Natural killer cell (primary cell): Measurements from ENCODE around the gene GSDMA. TPM values are rescaled to one million over a fixed set of nuclear protein-coding genes. Genes with fewer than 3 reads are reported as not detected.

Experiments used
- ATAC-seq, 3 donors: fragments of 150-1000 bp in 2 of 3; fragments of 200-7000 bp in 1 of 3; cut with Tn5 transposase; 1 replicate in 1 of 3; 2 replicates in 2 of 3; pipeline ENCODE4 v1.10.0; 2021; ENCODE audit warnings: mild to moderate bottlenecking in 2 of 3, moderate library complexity in 2 of 3
- DNase-seq, 2 donors: peaks; one replicate each; pipeline versions ENCODE4 v3.0.0 to v3.0.0-alpha.2; 2013 to 2021; ENCODE audit warnings: mixed read lengths in 1 of 2
- H3K27ac ChIP-seq: one replicate; pipeline ENCODE4 v1.5.1; 2013; ENCODE audit warnings: mild to moderate bottlenecking, low read length
- H3K27me3 ChIP-seq: one replicate; pipeline ENCODE4 v1.6.1; 2013; ENCODE audit warnings: low read length; ENCODE audit not compliant: control insufficient read depth, insufficient read depth
- H3K36me3 ChIP-seq: one replicate; pipeline ENCODE4 v1.6.1; 2013; ENCODE audit warnings: low read length; ENCODE audit not compliant: control insufficient read depth, insufficient read depth
- H3K4me1 ChIP-seq: one replicate; pipeline ENCODE4 v1.6.1; 2013; ENCODE audit warnings: low read length; ENCODE audit not compliant: control insufficient read depth, insufficient read depth
- H3K4me3 ChIP-seq: one replicate; pipeline ENCODE4 v1.5.1; 2013; ENCODE audit warnings: low read length
- H3K9me3 ChIP-seq: one replicate; pipeline ENCODE4 v1.6.1; 2013; ENCODE audit warnings: low read length; ENCODE audit not compliant: control insufficient read depth, insufficient read depth
- H3K27ac Mint-ChIP-seq, 2 donors: one replicate each; pipeline ENCODE4 v1.8.0; 2022; ENCODE audit warnings: mild to moderate bottlenecking in 2 of 2, mixed read lengths in 2 of 2, moderate library complexity in 1 of 2
- H3K27me3 Mint-ChIP-seq, 2 donors: one replicate each; pipeline ENCODE4 v1.8.0; 2022; ENCODE audit warnings: low read depth in 2 of 2, mixed read lengths in 2 of 2
- H3K36me3 Mint-ChIP-seq: one replicate; pipeline ENCODE4 v1.8.0; 2022; ENCODE audit warnings: mixed read lengths
- H3K4me1 Mint-ChIP-seq, 2 donors: one replicate each; pipeline ENCODE4 v1.8.0; 2022; ENCODE audit warnings: mixed read lengths in 2 of 2
- H3K4me3 Mint-ChIP-seq: one replicate; pipeline ENCODE4 v1.8.0; 2022; ENCODE audit warnings: mild to moderate bottlenecking, moderate library complexity, mixed read lengths
- H3K9me3 Mint-ChIP-seq, 2 donors: one replicate each; pipeline ENCODE4 v1.8.0; 2022; ENCODE audit warnings: mixed read lengths in 2 of 2
- WGBS: methylation state at CpG from one replicate; pipeline ENCODE4 v1.1.7; 2013; ENCODE audit warnings: missing lambda C conversion rate; ENCODE audit not compliant: insufficient coverage; 5-methylcytosine and 5-hydroxymethylcytosine counted together
- intact Hi-C: fragments of 100-400 bp; cut with micrococcal nuclease; formaldehyde crosslinking; loops from one replicate; pipeline ENCODE4 v1.14.2; 2022
- total RNA-seq, 4 donors: library from RNA; stranded (reverse); fragments of 120-200 nt in 1 of 4; gene quantifications; one replicate each; pipeline versions ENCODE4 v1.2.3 to v1.2.4, GENCODE V29; 2013 to 2022
- TF ChIP-seq, protein P1 (sequence below): fragments of 200-600 bp; IDR thresholded peaks from one replicate; pipeline ENCODE4 v1.8.0; 2022; ENCODE audit warnings: antibody characterized with exemption

Gene GSDMA
- total RNA-seq, 3 donors from 2014 or later (not counting 1 experiment from before 2014, with no cell fraction given): 1.1 to 3.2 (median 2.1) TPM

DNA sequence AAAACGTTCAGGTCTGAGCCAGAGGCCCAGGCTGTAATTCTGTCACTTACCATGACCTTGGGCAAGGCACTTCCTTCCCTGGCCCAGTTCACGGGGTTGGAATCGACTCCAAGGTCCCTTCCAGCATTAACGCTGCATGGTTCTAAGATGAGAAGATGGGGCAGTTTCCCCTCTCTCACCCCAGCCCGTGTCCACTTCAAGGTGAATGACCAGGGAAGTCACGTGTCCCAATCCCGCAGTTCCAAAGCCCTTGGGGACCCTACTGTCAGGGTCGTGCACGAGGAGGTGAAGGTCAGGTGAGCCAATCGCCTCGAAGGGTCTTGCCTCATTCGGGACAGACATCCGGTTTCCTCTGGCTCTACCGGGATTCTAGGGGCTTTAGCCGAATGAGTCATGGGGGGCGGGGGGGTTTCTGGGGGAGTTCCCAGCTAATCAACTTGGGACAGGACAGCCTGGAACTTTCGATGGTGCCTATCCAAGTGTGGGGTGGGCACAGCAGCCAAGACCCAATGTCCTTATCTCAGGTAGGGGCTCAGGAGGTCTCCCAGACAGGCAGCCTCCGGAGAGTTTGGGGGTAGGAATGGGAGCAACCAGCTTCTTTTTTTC is 51.7 kb downstream of the GSDMA start:
- peaks cover 4% of the 10 kb centered on the region for H3K36me3 ChIP-seq
- H3K27ac Mint-ChIP-seq: no peak overlapping the region
- H3K27me3 ChIP-seq: no peaks in the 10 kb centered on the region
- H3K27ac ChIP-seq: no peak overlapping the region
- intact Hi-C loops: no loop called here
- 77% methylated on average over 18 of the region's 18 CpGs for WGBS
- H3K27me3 Mint-ChIP-seq: peaks cover 0 to 2% of the 10 kb centered on the region in 2 donors
- TF ChIP-seq, protein P1, sequence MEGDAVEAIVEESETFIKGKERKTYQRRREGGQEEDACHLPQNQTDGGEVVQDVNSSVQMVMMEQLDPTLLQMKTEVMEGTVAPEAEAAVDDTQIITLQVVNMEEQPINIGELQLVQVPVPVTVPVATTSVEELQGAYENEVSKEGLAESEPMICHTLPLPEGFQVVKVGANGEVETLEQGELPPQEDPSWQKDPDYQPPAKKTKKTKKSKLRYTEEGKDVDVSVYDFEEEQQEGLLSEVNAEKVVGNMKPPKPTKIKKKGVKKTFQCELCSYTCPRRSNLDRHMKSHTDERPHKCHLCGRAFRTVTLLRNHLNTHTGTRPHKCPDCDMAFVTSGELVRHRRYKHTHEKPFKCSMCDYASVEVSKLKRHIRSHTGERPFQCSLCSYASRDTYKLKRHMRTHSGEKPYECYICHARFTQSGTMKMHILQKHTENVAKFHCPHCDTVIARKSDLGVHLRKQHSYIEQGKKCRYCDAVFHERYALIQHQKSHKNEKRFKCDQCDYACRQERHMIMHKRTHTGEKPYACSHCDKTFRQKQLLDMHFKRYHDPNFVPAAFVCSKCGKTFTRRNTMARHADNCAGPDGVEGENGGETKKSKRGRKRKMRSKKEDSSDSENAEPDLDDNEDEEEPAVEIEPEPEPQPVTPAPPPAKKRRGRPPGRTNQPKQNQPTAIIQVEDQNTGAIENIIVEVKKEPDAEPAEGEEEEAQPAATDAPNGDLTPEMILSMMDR: no peak
- H3K4me3 Mint-ChIP-seq: no peak overlapping the region
- peaks cover 24% of the 10 kb centered on the region for H3K4me1 ChIP-seq
- H3K9me3 Mint-ChIP-seq: no peaks in the 10 kb centered on the region
- H3K9me3 ChIP-seq: no peaks in the 10 kb centered on the region
- ATAC-seq: no peak
- no peak for DNase-seq
- H3K4me1 Mint-ChIP-seq: peaks cover 0 to 13% of the 10 kb centered on the region in 2 donors
- no peak overlapping the region for H3K4me3 ChIP-seq
- H3K36me3 Mint-ChIP-seq: no peaks in the 10 kb centered on the region

GRCh38 chr17:40015005-40015997 is 52.5 kb downstream of the GSDMA start, which contains the start of gene CSF3:
CSF3 (plus strand) TSS chr17:40015440; CDS start chr17:40015475, 35 bp downstream.
- Mint-ChIP-seq H3K4me1 (peaks cover 0 to 20% of the 10 kb centered on the region in 2 donors), H3K4me3 (no peak within 1 kb of the TSS), H3K27ac (no peak within 1 kb of the TSS), H3K27me3 (peaks cover 0 to 2% of the 10 kb centered on the region in 2 donors), H3K36me3 (no peaks in the 10 kb centered on the region), H3K9me3 (no peaks in the 10 kb centered on the region)
- Histone ChIP-seq H3K36me3 (peaks cover 10% of the 10 kb centered on the region), H3K27ac (no peak within 1 kb of the TSS), H3K4me3 (no peak within 1 kb of the TSS), H3K27me3 (no peaks in the 10 kb centered on the region), H3K4me1 (peaks cover 24% of the 10 kb centered on the region), H3K9me3 (no peaks in the 10 kb centered on the region)
- 57% methylated on average over 20 of the region's 20 CpGs for WGBS
- ATAC-seq (no peak), DNase-seq (no peak)
- TF ChIP-seq, protein P1: no peak
- intact Hi-C loops: no loop called here

DNA sequence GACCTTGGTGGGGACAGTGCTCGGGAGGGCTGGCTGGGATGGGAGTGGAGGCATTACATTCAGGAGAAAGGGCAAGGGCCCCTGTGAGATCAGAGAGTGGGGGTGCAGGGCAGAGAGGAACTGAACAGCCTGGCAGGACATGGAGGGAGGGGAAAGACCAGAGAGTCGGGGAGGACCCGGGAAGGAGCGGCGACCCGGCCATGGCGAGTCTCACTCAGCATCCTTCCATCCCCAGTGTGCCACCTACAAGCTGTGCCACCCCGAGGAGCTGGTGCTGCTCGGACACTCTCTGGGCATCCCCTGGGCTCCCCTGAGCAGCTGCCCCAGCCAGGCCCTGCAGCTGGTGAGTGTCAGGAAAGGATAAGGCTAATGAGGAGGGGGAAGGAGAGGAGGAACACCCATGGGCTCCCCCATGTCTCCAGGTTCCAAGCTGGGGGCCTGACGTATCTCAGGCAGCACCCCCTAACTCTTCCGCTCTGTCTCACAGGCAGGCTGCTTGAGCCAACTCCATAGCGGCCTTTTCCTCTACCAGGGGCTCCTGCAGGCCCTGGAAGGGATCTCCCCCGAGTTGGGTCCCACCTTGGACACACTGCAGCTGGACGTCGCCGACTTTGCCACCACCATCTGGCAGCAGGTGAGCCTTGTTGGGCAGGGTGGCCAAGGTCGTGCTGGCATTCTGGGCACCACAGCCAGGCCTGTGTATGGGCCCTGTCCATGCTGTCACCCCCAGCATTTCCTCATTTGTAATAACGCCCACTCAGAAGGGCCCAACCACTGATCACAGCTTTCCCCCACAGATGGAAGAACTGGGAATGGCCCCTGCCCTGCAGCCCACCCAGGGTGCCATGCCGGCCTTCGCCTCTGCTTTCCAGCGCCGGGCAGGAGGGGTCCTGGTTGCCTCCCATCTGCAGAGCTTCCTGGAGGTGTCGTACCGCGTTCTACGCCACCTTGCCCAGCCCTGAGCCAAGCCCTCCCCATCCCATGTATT is 53.5 kb downstream of the GSDMA start:
- Mint-ChIP-seq H3K36me3 (no peaks in the 10 kb centered on the region), H3K4me3 (no peak overlapping the region), H3K27me3 (peaks cover 0 to 2% of the 10 kb centered on the region in 2 donors), H3K27ac (no peak overlapping the region), H3K9me3 (no peaks in the 10 kb centered on the region), H3K4me1 (peaks cover 0 to 20% of the 10 kb centered on the region in 2 donors)
- ATAC-seq (no peak), DNase-seq (no peak)
- 83% methylated on average over 26 of the region's 26 CpGs for WGBS
- Histone ChIP-seq H3K4me3 (no peak overlapping the region), H3K27ac (no peak overlapping the region), H3K36me3 (peaks cover 14% of the 10 kb centered on the region), H3K4me1 (peaks cover 24% of the 10 kb centered on the region), H3K9me3 (no peaks in the 10 kb centered on the region), H3K27me3 (no peaks in the 10 kb centered on the region)
- TF ChIP-seq, protein P1: no peak
- intact Hi-C loops: no loop called here
